ENCODE results near the gene STX7.

Gene STX7

DNA sequence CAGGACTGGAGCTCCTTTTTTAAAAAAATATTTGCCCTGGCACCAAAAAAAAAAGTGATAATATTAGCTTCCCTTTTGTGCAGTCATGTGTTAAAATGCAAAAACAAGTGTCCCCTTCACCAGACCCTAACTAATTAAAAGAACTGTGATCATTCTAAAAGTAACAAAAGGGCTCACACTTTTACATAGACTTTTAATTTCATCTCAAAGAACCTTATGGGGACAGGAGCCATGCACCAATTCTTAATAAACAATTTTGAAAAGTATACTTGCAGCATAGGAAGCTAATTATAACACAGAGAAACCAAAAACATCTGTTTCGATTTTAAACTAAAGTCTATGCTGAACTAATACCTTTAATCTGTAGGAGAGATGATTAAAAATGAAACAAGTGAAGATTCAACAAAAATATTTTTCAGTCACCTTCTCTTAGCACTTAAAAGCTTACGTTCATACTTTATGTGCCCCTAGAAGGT lies 17.3 kb downstream of the STX7 start:
- DNase-seq (ENCODE audit: insufficient read length, low spot score) (no peak), FAIRE-seq (no peak)
- TF ChIP-seq POLR2A (IDR thresholded peaks at IDR 0.05; ENCODE audit: low read depth, low read length) = no peak

DNA sequence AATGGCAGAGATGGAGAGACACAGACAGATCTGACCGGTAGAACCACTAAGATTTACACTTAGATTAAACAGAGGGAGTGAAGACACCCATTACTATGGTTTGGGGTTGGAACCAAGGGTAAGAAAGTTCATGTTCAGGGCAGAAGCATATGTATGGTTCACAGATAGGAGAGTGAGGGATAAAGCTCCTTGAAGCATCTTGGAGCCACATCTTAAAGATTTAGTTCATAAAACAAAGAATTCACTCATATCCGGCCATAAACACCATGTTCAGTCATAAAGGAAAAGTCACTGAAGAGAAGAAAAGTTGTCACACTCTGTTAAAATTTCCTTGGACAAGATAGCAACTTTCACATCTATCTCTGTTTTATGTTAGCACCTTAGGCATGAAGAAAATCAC lies 18.0 kb downstream of the STX7 start:
- FAIRE-seq (no peak), DNase-seq (ENCODE audit: insufficient read length, low spot score) (no peak)
- TF ChIP-seq POLR2A (IDR thresholded peaks at IDR 0.05; ENCODE audit: low read depth, low read length) = no peak

DNA sequence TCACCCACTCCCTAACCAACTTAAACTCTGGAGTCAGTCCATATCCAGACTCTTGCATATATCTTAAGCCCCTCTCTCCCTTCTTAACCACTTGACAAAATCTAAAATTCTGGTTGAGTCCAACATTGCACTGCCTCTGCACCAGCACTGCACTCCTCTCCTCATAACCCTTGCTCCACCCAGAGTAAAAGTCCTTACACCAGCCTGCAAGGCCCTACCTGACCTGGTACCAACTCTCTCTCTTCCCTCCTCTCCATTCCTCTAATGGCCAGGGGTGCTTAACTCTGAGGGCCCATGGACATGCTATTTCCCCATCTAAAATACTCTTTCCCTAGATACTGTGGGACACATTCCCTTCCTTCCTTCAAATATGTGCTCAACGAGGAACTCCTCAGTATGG lies 21.0 kb downstream of the STX7 start:
- FAIRE-seq = no peak
- no peak for TF ChIP-seq POLR2A (IDR thresholded peaks at IDR 0.05; ENCODE audit: low read depth, low read length)
- DNase-seq (ENCODE audit: insufficient read length, low spot score) = no peak

DNA sequence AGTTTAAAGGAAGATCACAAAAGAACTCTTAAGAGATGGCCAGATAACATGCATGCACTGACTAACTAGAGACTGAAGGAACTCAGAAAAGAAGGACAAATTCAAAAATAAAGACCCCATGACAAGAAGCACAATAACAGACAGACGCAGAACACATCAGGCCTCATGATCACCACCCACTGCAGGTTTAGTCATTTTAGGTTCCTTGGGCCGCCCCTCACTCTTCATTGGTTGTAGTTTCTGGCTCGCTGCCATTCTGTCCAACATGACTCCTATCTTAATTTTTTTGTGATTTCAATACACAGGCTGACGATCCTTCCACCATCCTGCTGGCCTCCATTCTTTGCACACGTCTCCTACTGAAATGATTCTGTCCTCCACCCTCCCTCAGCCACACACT lies 21.6 kb downstream of the STX7 start:
- TF ChIP-seq POLR2A (IDR thresholded peaks at IDR 0.05; ENCODE audit: low read depth, low read length) = no peak
- FAIRE-seq (no peak), DNase-seq (ENCODE audit: insufficient read length, low spot score) (no peak)

DNA sequence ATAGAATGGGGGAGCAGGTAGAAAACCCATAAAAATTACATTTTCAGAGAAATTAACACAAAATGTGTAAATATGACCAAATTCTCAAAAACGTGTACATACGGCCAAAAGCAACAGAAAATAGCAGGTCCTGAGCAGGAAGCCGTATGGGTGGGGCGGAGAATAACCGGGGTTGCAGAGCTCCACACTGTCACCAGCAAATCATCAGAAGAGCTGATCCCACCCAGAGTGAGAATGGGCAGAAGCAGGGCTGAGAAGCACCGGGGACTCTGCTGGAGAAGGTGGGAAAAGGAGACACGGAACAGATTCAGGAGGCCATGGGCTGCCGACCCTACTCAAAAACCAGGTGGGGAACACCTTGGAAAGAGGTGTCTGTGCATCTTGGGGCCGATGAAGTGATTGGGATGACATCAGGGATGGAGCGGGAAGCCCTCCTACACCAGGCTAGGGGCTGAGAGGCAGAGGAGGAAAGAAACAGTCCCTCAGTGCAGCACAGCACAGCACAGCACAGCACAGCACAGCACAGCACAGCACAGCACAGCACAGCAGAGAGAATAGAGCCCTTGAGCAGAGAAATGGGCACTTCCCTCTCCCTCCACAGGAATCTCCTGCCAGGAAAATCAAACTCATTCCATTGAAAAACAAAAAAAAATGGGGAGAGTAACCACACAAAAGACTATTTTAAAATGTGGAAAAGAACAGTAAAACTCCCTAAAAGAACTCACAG lies 22.3 kb downstream of the STX7 start:
- no peak for FAIRE-seq

DNA sequence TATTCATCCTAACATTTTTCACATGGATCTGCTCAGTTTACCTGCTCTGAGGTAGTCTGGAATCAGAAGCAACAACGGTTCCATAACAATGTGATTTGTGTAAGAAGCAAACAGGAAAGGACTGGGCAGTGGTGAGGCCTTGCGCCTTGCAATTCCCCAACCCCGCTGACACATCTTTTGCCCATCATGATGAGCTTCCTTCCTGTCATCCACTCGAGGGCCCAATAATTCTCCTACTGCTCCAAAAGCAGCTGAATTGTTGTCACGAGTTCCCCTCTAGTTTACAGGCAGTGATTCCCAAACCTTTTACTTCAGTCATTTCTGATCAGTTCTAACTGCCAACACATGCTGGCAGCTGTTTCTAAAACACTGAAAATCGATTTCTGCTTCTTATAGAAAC lies 22.9 kb downstream of the STX7 start:
- FAIRE-seq (no peak), DNase-seq (ENCODE audit: insufficient read length, low spot score) (no peak)
- no peak for TF ChIP-seq POLR2A (IDR thresholded peaks at IDR 0.05; ENCODE audit: low read depth, low read length)

More for the DNA sequence above, 22.3 kb downstream of the STX7 start:
- TF ChIP-seq POLR2A (IDR thresholded peaks at IDR 0.05; ENCODE audit: low read depth, low read length) = no peak
- DNase-seq (ENCODE audit: insufficient read length, low spot score) = no peak

DNA sequence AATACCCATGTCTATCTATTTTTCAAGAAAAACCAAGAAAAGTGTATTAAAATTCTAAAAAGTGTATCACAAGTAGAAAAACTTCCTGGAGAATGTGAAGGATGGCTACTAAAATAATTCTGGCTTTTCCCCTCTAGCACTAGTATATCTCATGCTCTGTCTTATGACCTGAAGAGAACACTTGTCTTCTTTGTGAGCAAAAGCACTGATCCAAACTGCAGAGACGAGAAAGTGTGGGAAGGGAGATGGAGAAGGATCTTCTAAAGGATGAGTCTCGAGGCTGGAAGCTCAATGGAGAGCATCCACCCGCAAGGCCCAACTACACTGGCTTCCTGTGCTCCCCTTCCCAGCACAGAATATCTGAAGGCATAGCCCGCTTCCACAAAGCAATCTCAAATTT lies 23.5 kb downstream of the STX7 start:
- no peak for FAIRE-seq
- DNase-seq (ENCODE audit: insufficient read length, low spot score) = no peak
- TF ChIP-seq POLR2A (IDR thresholded peaks at IDR 0.05; ENCODE audit: low read depth, low read length) = no peak

DNA sequence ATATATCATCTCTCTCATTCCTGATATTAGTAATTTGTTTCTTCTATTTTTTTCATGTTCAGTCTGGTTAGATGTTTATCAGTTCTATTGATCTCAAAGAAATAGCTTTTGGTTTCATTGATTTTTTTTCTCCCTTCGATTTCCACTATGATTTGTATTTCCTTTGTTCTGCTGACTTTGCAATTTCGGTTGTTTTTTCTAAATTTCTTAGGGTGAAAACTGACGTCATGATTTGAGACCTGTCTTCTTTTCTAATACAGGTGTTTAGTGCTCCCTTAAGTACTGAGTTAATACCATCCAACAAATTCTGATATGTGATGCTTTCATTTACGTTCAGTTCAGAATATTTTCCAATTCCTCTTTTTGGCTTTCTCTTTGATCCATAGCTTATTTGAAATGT lies 25.2 kb downstream of the STX7 start:
- FAIRE-seq = no peak
- DNase-seq (ENCODE audit: insufficient read length, low spot score) = no peak
- TF ChIP-seq POLR2A (IDR thresholded peaks at IDR 0.05; ENCODE audit: low read depth, low read length) = no peak

DNA sequence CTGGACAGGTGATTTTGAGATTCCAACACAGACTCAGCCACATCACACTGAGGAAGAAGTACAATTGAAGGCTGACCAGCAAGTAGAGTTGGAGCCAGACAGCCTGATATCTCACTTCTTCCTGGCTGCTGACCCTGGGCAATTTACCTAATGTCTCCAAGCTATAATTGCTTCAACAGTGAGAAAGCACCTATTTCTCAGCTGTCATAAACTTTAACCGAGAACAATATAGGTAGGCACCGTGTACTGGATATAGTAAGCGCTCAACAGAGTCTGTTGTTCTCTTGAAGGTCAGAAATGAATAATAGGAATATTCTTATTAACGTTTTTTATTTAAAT lies 28.3 kb downstream of the STX7 start:
- DNase-seq (ENCODE audit: insufficient read length, low spot score) (no peak), FAIRE-seq (no peak)
- no peak for TF ChIP-seq POLR2A (IDR thresholded peaks at IDR 0.05; ENCODE audit: low read depth, low read length)

DNA sequence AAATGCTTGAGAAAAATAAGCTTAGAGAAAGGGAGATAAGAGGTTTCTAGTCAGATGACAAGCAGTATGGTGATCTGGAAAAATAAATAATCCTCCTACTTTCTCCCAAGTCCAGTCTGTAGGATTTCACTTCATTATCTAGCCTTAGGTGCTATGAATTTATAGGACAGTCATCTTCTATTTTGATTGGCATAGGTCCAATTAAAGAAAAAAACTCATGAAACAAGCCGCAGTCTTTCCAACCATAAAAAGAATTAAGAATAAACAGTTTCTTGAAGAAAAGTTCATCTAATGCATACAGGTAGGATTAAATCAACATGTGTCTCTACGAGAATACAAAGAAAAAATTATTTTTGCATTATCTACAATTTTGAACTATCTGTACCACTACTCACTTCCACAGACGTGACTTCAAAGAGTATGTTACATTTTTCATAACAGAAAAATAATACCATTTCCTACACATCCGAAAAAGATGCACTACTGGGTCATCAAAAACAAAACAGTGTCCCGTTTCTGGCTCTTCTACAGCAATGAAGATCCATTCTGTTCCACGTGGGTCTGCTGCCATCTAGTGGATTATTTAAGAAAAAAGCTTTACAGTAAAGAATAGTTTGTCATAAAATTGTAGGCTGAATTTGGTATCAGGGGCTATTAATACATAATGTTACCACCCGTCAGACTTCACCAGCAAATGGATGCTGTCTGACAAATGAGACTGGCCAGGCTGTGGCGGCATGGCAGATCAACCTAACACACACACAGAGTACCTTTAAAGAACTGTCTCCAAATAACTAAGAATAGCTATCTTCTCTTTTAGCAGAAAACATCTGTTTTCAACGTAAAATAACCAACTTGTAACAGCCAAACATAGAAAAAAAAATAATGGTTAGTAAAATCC lies 28.9 kb downstream of the STX7 start:
- no peak for FAIRE-seq
- no peak for TF ChIP-seq POLR2A (IDR thresholded peaks at IDR 0.05; ENCODE audit: low read depth, low read length)
- peak; percentile 6 for DNase-seq (ENCODE audit: insufficient read length, low spot score)

DNA sequence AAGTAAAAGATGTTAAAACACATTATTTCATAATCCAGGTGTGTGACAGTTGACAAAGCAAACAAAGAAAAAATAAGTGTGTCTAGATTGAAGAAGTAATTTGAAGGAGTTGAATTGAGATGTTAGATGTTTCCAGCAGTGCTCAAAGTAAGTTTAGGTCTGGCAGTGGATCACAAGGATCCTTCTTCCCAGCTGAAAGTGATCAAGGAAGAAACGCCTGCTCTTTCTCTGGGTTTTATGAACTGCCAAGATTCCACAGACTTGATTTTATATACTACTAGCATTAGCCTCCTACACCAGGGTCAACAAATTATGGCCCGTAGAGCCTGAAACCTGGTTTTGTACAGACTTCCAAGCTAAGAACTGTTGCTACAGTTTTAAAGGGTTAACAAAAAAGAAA lies 30.3 kb downstream of the STX7 start:
- no peak for TF ChIP-seq POLR2A (IDR thresholded peaks at IDR 0.05; ENCODE audit: low read depth, low read length)
- DNase-seq (ENCODE audit: insufficient read length, low spot score) (no peak), FAIRE-seq (no peak)

DNA sequence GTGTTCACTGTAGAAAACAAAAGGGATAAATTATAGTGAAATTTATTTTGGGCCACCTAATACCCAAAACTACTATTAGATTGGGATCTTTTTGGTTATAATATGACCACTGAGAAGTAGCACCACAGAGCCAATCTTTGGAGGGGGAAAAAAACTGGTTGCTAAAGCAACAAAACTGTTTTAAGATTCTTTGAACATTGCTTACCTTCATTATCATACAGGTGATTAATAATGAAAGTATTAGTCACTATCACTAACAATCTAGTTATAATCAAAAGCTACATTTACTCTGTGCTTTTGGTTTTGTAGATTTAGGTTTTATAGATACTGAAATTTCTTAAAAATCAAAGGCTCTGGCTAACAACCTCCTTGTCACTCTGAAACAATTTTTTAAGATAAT lies 31.7 kb downstream of the STX7 start:
- no peak for TF ChIP-seq POLR2A (IDR thresholded peaks at IDR 0.05; ENCODE audit: low read depth, low read length)
- FAIRE-seq = no peak

DNA sequence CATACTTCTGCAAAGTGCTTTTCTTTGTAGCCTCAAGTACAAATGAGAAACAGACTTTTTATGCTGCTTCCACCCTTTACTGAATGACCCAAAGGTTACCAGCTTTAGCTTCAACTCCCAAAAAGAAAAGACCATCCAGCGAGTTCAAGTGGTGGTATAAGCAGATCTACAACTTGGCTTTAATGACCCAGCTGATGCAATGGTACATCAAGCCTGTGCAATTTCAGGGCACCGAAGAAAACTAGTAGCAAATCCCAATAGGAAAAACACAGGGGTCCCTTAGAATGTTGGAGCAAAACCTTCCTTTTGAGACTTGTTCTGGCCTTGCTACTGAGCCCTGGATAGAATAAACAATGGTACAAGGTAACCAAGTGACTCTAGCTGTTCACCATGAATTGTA lies 33.8 kb downstream of the STX7 start:
- DNase-seq (ENCODE audit: insufficient read length, low spot score) = no peak
- FAIRE-seq = no peak
- no peak for TF ChIP-seq POLR2A (IDR thresholded peaks at IDR 0.05; ENCODE audit: low read depth, low read length)

More for the DNA sequence above, 31.7 kb downstream of the STX7 start:
- DNase-seq (ENCODE audit: insufficient read length, low spot score) = no peak

DNA sequence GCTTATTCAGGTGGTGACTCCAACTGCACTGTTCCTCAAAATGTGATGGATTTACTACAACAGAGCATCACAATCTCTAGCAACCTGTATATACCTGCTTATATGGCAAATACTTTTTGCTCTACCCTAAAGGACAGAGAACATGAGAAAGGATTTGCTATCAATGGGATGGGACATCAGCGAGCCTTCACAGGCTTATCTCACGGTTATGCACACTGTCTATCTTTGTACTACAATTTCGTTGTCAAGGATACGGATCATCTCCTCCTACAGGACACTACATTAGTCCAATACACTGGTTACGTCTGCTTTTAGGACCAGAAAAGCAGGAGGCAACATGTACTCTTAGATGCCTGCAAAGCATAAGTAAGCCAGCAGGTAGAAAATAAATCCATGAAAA lies 34.2 kb downstream of the STX7 start:
- FAIRE-seq = no peak
- DNase-seq (ENCODE audit: insufficient read length, low spot score) = no peak
- TF ChIP-seq POLR2A (IDR thresholded peaks at IDR 0.05; ENCODE audit: low read depth, low read length) = no peak

DNA sequence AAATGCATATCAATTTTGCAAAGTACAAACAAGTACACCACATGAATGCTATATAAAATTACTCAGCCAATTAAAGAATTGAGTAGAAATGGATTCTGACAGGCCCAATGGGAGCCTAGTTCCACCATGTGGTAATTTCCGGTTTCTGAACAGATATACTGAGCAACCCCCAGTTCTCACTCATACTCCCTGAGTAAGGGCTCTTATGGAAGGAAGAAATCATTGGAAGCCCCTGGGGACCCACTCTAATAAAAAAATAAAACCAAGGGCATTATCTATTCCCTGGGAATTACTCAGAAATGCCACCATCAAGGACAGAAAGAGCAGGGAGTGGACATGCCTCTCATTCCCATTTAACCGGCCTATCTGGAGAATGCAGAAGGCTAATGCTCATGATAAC lies 34.6 kb downstream of the STX7 start:
- no peak for TF ChIP-seq POLR2A (IDR thresholded peaks at IDR 0.05; ENCODE audit: low read depth, low read length)
- DNase-seq (ENCODE audit: insufficient read length, low spot score) (no peak), FAIRE-seq (no peak)

Data from H54 (cell line).